ENCODE results near the gene ATP11A. TPM values are rescaled to one million over a fixed set of nuclear protein-coding genes. Genes with fewer than 3 reads are reported as not detected.

The ATP11A gene
- total and polyA plus RNA-seq, 2 experiments from 2014 or later = 12.3 to 52.6 TPM

DNA sequence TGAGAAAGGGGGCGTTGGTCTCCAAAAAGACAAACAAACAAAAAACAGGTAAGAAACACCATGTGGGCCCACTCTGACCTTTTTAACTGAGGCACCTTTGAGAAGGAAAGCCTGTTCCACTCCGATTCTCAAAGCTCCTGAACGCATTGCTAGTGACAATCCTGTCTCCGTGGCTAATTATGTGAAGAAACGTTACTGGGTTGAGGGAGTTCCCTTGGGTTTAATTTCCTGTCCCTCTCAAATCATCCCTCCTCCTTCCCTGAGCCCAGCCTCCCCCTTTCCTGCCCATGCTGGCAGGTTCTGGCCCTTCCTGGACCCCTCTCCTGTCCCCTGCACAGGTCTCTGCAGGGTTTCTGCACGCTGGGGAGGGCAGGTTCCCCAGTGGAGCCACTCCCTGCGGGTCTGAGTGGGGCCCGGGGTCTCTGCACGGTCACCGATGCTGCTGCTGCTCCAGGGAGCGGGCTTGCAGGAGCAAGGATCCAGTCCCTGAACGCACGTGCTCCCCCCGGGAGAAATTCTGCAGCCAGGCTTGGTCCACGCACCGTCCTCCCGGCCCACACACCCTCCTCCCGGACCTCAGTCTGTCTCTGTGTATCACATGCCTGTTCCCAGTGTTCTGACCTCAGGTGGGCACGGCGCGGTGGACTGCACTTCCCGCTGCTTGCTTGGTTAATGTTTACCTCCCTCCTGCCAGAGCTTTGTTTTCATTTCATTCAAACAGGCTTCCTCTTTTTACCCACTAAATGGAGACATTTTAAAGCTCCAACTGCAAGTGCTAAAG lies 202.8 kb downstream of the ATP11A start:
- TF ChIP-seq STAT1 (IDR thresholded peaks at IDR 0.05; ENCODE audit: unreplicated experiment) = no peak
- TF ChIP-seq EZH2 (IDR thresholded peaks at IDR 0.05; ENCODE audit: low read depth, unreplicated experiment) = no peak
- TF ChIP-seq, protein P1, sequence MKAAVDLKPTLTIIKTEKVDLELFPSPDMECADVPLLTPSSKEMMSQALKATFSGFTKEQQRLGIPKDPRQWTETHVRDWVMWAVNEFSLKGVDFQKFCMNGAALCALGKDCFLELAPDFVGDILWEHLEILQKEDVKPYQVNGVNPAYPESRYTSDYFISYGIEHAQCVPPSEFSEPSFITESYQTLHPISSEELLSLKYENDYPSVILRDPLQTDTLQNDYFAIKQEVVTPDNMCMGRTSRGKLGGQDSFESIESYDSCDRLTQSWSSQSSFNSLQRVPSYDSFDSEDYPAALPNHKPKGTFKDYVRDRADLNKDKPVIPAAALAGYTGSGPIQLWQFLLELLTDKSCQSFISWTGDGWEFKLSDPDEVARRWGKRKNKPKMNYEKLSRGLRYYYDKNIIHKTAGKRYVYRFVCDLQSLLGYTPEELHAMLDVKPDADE (IDR thresholded peaks at IDR 0.05) = no peak
- TF ChIP-seq CREB1 (CRISPR knock-in tag; IDR thresholded peaks at IDR 0.05; ENCODE audit: low read depth) = no peak
- TF ChIP-seq JUNB (IDR thresholded peaks at IDR 0.05; ENCODE audit: unreplicated experiment) = no peak
- no peak for TF ChIP-seq ZNF114 (CRISPR knock-in tag; IDR thresholded peaks at IDR 0.05)
- TF ChIP-seq, protein P2, sequence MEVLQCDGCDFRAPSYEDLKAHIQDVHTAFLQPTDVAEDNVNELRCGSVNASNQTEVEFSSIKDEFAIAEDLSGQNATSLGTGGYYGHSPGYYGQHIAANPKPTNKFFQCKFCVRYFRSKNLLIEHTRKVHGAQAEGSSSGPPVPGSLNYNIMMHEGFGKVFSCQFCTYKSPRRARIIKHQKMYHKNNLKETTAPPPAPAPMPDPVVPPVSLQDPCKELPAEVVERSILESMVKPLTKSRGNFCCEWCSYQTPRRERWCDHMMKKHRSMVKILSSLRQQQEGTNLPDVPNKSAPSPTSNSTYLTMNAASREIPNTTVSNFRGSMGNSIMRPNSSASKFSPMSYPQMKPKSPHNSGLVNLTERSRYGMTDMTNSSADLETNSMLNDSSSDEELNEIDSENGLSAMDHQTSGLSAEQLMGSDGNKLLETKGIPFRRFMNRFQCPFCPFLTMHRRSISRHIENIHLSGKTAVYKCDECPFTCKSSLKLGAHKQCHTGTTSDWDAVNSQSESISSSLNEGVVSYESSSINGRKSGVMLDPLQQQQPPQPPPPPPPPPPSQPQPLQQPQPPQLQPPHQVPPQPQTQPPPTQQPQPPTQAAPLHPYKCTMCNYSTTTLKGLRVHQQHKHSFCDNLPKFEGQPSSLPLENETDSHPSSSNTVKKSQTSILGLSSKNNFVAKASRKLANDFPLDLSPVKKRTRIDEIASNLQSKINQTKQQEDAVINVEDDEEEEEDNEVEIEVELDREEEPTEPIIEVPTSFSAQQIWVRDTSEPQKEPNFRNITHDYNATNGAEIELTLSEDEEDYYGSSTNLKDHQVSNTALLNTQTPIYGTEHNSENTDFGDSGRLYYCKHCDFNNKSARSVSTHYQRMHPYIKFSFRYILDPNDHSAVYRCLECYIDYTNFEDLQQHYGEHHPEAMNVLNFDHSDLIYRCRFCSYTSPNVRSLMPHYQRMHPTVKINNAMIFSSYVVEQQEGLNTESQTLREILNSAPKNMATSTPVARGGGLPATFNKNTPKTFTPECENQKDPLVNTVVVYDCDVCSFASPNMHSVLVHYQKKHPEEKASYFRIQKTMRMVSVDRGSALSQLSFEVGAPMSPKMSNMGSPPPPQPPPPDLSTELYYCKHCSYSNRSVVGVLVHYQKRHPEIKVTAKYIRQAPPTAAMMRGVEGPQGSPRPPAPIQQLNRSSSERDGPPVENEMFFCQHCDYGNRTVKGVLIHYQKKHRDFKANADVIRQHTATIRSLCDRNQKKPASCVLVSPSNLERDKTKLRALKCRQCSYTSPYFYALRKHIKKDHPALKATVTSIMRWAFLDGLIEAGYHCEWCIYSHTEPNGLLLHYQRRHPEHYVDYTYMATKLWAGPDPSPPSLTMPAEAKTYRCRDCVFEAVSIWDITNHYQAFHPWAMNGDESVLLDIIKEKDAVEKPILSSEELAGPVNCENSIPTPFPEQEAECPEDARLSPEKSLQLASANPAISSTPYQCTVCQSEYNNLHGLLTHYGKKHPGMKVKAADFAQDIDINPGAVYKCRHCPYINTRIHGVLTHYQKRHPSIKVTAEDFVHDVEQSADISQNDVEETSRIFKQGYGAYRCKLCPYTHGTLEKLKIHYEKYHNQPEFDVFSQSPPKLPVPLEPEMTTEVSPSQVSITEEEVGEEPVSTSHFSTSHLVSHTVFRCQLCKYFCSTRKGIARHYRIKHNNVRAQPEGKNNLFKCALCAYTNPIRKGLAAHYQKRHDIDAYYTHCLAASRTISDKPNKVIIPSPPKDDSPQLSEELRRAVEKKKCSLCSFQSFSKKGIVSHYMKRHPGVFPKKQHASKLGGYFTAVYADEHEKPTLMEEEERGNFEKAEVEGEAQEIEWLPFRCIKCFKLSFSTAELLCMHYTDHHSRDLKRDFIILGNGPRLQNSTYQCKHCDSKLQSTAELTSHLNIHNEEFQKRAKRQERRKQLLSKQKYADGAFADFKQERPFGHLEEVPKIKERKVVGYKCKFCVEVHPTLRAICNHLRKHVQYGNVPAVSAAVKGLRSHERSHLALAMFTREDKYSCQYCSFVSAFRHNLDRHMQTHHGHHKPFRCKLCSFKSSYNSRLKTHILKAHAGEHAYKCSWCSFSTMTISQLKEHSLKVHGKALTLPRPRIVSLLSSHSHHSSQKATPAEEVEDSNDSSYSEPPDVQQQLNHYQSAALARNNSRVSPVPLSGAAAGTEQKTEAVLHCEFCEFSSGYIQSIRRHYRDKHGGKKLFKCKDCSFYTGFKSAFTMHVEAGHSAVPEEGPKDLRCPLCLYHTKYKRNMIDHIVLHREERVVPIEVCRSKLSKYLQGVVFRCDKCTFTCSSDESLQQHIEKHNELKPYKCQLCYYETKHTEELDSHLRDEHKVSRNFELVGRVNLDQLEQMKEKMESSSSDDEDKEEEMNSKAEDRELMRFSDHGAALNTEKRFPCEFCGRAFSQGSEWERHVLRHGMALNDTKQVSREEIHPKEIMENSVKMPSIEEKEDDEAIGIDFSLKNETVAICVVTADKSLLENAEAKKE (CRISPR knock-in tag; IDR thresholded peaks at IDR 0.05) = no peak
- TF ChIP-seq, protein P3, sequence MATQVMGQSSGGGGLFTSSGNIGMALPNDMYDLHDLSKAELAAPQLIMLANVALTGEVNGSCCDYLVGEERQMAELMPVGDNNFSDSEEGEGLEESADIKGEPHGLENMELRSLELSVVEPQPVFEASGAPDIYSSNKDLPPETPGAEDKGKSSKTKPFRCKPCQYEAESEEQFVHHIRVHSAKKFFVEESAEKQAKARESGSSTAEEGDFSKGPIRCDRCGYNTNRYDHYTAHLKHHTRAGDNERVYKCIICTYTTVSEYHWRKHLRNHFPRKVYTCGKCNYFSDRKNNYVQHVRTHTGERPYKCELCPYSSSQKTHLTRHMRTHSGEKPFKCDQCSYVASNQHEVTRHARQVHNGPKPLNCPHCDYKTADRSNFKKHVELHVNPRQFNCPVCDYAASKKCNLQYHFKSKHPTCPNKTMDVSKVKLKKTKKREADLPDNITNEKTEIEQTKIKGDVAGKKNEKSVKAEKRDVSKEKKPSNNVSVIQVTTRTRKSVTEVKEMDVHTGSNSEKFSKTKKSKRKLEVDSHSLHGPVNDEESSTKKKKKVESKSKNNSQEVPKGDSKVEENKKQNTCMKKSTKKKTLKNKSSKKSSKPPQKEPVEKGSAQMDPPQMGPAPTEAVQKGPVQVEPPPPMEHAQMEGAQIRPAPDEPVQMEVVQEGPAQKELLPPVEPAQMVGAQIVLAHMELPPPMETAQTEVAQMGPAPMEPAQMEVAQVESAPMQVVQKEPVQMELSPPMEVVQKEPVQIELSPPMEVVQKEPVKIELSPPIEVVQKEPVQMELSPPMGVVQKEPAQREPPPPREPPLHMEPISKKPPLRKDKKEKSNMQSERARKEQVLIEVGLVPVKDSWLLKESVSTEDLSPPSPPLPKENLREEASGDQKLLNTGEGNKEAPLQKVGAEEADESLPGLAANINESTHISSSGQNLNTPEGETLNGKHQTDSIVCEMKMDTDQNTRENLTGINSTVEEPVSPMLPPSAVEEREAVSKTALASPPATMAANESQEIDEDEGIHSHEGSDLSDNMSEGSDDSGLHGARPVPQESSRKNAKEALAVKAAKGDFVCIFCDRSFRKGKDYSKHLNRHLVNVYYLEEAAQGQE (IDR thresholded peaks at IDR 0.05; ENCODE audit: unreplicated experiment) = no peak
- no peak for TF ChIP-seq POLR2AphosphoS5 (IDR thresholded peaks at IDR 0.05; ENCODE audit: low read depth)
- TF ChIP-seq ZNF331 (CRISPR knock-in tag; IDR thresholded peaks at IDR 0.05; ENCODE audit: low read depth) = no peak
- no peak for TF ChIP-seq NANOG (IDR thresholded peaks at IDR 0.05; ENCODE audit: borderline replicate concordance)
- TF ChIP-seq EZH2phosphoT487 (IDR thresholded peaks at IDR 0.05; ENCODE audit: unreplicated experiment) = no peak
- no peaks in the 10 kb centered on the region for H3K9me3 Mint-ChIP-seq
- H3K27ac ChIP-seq (ENCODE audit: low read depth) = peak overlapping the region; percentile 50; the same call in 1 of the 2 replicates
- peak overlapping the region; percentile 76 for H3K4me2 ChIP-seq
- peaks cover 10% of the 10 kb centered on the region; the same call in 1 of the 2 replicates for H3K27me3 ChIP-seq (ENCODE audit: insufficient read depth)
- no peaks in the 10 kb centered on the region for H4K20me1 ChIP-seq (replicated peaks; ENCODE audit: insufficient read depth)
- peak overlapping the region; percentile 62 for H3K4me3 Mint-ChIP-seq
- H3K9me2 ChIP-seq (ENCODE audit: insufficient read depth) = no peaks in the 10 kb centered on the region
- H2AFZ ChIP-seq = peak overlapping the region; percentile 91
- H3K27me3 Mint-ChIP-seq (ENCODE audit: insufficient read depth, low read depth, poor library complexity) = peaks cover 30% of the 10 kb centered on the region
- H3K4me3 ChIP-seq = peak overlapping the region; percentile 52
- no peaks in the 10 kb centered on the region for H3K36me3 ChIP-seq (ENCODE audit: insufficient read depth)
- H3K4me1 ChIP-seq (ENCODE audit: insufficient read depth) = peaks cover 25% of the 10 kb centered on the region
- peaks cover 19% of the 10 kb centered on the region for H3F3A ChIP-seq (replicated peaks; ENCODE audit: low read depth)
- ATAC-seq (no peak), DNase-seq (ENCODE audit: low spot score) (no peak)
- peaks cover 3% of the 10 kb centered on the region; the same call in 1 of the 3 replicates for H3K36me3 Mint-ChIP-seq (ENCODE audit: low read depth)
- no peak overlapping the region; the same call in 1 of the 2 replicates for H3K27ac Mint-ChIP-seq
- no peaks in the 10 kb centered on the region for H3K79me2 ChIP-seq (replicated peaks; ENCODE audit: insufficient read depth)
- peaks cover 45% of the 10 kb centered on the region for H3K4me1 Mint-ChIP-seq

Measured in GM23338 (cell line).